ENCODE results near the gene MAVS. TPM values are rescaled to one million over a fixed set of nuclear protein-coding genes. Genes with fewer than 3 reads are reported as not detected.

MAVS gene
- total and polyA plus RNA-seq, 7 donors: 14.0 to 61.3 (median 49.7) TPM

DNA sequence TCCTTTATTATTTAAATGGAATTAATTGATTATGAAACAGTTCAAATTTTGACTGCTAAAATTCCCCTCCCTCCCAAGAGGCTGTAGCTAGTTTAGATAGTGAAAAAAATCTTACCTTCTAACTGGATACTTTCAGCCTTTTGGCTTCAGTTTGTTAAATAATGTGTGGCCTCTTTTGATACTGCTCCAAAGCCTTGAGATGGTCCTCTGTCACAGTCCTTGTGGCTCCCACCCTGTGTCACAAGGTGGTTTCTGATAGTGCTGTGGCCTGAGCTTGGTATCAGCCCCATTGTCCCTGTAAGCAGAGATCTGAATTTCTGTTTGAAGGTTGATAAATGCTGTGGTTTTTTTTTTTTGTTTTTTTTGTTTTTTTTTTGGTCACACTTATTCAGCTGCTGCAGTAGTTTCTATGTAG, 63.3 kb downstream of the MAVS start:
- Histone ChIP-seq H3K27me3 (ENCODE audit: insufficient read depth in 3 of 3, low read length in 2 of 3) (no peaks in the 10 kb centered on the region), H3K36me3 (ENCODE audit: insufficient read depth in 1 of 2, low read depth in 1 of 2) (peaks cover 2 to 73% of the 10 kb centered on the region in 2 donors), H3K4me3 (no peak overlapping the region), H3K4me1 (peaks cover 5% of the 10 kb centered on the region), H3K9me3 (no peaks in the 10 kb centered on the region), H3K27ac (no peak overlapping the region)
- DNase-seq: no peak
- intact Hi-C loops (cut with DNase I): no loop called here
- TF ChIP-seq, protein P1, sequence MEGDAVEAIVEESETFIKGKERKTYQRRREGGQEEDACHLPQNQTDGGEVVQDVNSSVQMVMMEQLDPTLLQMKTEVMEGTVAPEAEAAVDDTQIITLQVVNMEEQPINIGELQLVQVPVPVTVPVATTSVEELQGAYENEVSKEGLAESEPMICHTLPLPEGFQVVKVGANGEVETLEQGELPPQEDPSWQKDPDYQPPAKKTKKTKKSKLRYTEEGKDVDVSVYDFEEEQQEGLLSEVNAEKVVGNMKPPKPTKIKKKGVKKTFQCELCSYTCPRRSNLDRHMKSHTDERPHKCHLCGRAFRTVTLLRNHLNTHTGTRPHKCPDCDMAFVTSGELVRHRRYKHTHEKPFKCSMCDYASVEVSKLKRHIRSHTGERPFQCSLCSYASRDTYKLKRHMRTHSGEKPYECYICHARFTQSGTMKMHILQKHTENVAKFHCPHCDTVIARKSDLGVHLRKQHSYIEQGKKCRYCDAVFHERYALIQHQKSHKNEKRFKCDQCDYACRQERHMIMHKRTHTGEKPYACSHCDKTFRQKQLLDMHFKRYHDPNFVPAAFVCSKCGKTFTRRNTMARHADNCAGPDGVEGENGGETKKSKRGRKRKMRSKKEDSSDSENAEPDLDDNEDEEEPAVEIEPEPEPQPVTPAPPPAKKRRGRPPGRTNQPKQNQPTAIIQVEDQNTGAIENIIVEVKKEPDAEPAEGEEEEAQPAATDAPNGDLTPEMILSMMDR (IDR thresholded peaks at IDR 0.05): no peak
- ATAC-seq: no peak

DNA sequence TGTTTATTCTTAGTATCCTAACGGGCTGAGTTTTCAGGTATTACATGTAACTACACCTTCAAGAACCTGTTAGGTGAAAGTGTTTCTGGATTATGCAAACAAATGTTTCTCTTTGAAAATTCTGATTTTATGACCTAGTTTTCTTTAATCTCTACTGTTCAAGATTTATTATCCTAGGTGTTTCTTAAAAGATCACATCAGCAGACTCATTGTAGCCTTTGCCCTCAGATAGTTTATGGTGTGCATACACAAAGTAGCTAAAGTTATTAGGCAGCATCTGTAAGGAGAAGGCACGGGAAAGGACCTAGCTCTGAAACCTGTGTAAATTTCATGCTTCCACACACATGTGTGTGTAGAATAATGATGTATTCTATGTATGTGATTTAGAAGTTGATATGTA, 64.2 kb downstream of the MAVS start:
- Histone ChIP-seq H3K27me3 (ENCODE audit: insufficient read depth in 3 of 3, low read length in 2 of 3) (no peaks in the 10 kb centered on the region), H3K36me3 (ENCODE audit: insufficient read depth in 1 of 2, low read depth in 1 of 2) (peaks cover 2 to 77% of the 10 kb centered on the region in 2 donors), H3K9me3 (no peaks in the 10 kb centered on the region), H3K4me1 (peaks cover 4% of the 10 kb centered on the region), H3K27ac (no peak overlapping the region), H3K4me3 (no peak overlapping the region)
- TF ChIP-seq, protein P1 (IDR thresholded peaks at IDR 0.05): no peak
- 88 to 92% (median 89%) methylated on average over 2 of the region's 2 CpGs for WGBS, 3 donors
- intact Hi-C loops (cut with DNase I): no loop called here
- no peak for DNase-seq
- no peak for ATAC-seq

DNA sequence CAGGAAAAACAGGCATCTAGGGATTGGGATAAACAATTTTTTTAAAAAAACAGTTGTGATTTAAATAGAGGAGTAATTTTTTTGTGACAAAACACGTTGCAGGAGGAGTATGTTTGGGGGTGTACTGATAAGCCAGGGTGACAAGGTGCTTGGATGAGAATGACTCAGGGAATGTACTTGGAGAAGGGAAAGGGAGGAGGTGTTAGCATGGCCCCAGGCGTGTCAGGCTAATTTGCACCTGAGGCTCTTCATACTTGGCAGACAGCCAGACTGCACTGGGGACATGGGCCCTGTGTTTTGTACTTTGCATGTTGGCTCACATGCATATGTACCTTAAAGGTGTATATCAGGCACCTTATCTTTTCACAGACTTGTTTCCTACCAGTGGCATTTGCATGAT, 65.3 kb downstream of the MAVS start:
- 82 to 90% (median 86%) methylated on average over 2 of the region's 2 CpGs for WGBS, 3 donors
- ATAC-seq (no peak), DNase-seq (no peak)
- TF ChIP-seq, protein P1 (IDR thresholded peaks at IDR 0.05): no peak
- Histone ChIP-seq H3K4me1 (no peaks in the 10 kb centered on the region), H3K36me3 (ENCODE audit: insufficient read depth in 1 of 2, low read depth in 1 of 2) (peaks cover 2 to 78% of the 10 kb centered on the region in 2 donors), H3K9me3 (no peaks in the 10 kb centered on the region), H3K27me3 (ENCODE audit: insufficient read depth in 3 of 3, low read length in 2 of 3) (no peaks in the 10 kb centered on the region), H3K4me3 (no peak overlapping the region), H3K27ac (no peak overlapping the region)
- intact Hi-C loops (cut with DNase I): no loop called here

DNA sequence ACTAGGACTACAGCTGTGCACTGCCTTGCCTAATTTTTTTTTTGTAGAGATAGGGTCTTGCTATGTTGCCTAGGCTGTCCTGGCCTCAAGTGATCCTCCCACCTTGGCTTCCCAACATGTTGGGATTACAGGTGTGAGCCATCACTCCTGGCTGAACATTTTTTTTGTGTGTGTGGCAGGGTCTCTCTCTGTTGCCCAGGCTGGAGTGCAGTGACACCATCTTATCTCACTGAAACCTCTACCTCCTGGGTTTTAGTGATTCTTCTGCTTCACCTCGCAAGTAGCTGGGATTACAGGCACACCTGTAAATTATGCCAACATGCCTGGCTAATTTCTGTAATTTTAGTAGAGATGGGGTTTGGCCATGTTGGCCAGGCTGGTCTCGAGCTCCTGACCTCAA, 67.8 kb downstream of the MAVS start:
- no peak overlapping the region for H3K27ac ChIP-seq
- no peak for ATAC-seq
- intact Hi-C loops (cut with DNase I): no loop called here
- TF ChIP-seq, protein P1 (IDR thresholded peaks at IDR 0.05): no peak
- 93 to 98% (median 97%) methylated on average over 2 of the region's 2 CpGs for WGBS, 3 donors
- no peaks in the 10 kb centered on the region for H3K9me3 ChIP-seq
- H3K4me1 ChIP-seq: no peaks in the 10 kb centered on the region
- H3K4me3 ChIP-seq: no peak overlapping the region
- no peak for DNase-seq
- H3K36me3 ChIP-seq (ENCODE audit: insufficient read depth in 1 of 2, low read depth in 1 of 2): peaks cover 2 to 81% of the 10 kb centered on the region in 2 donors
- no peaks in the 10 kb centered on the region for H3K27me3 ChIP-seq (ENCODE audit: insufficient read depth in 3 of 3, low read length in 2 of 3)

DNA sequence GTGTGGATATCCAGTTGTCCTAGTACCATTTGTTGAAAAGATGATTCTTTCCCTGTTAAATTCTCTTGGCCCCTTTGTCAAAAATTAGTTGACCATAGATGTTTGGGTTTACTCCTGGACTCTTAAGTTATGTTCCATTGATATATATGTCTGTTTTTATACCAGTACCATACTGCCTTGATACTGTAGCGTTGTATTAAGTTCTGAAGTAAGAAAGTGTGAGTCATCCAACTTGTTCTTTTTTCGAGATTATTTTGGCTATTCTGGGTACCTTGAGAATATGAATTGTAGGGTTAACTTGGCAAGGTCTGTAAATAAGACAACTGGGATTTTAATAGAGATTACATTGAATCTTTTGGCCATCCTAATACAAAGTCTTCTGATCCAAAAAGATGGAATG, 69.1 kb downstream of the MAVS start:
- Histone ChIP-seq H3K27ac (no peak overlapping the region), H3K27me3 (ENCODE audit: insufficient read depth in 3 of 3, low read length in 2 of 3) (no peaks in the 10 kb centered on the region), H3K9me3 (no peaks in the 10 kb centered on the region), H3K4me1 (no peaks in the 10 kb centered on the region), H3K36me3 (ENCODE audit: insufficient read depth in 1 of 2, low read depth in 1 of 2) (peaks cover 2 to 80% of the 10 kb centered on the region in 2 donors), H3K4me3 (no peak overlapping the region)
- intact Hi-C loops (cut with DNase I): no loop called here
- TF ChIP-seq, protein P1 (IDR thresholded peaks at IDR 0.05): no peak
- ATAC-seq: no peak
- WGBS, 3 donors: 68 to 78% (median 74%) methylated on average over 2 of the region's 2 CpGs
- DNase-seq: no peak
